Muscle layer of colon (tissue), 2 donors: ENCODE measurements around the gene RBM22.

Experiments used
- H3K27ac ChIP-seq: one replicate; pipeline ENCODE4 v1.7.0; 2013; ENCODE audit warnings: low read depth, mild to moderate bottlenecking, low read length, moderate library complexity
- H3K27me3 ChIP-seq, 2 donors: one replicate each; pipeline ENCODE4 v1.7.0; 2013; ENCODE audit warnings: low read length in 2 of 2, mild to moderate bottlenecking in 2 of 2; ENCODE audit not compliant: insufficient read depth in 2 of 2, control insufficient read depth in 1 of 2
- H3K36me3 ChIP-seq: one replicate; pipeline ENCODE4 v1.7.0; 2013; ENCODE audit warnings: mild to moderate bottlenecking, low read length; ENCODE audit not compliant: insufficient read depth
- H3K4me1 ChIP-seq: one replicate; pipeline ENCODE4 v1.7.0; 2013; ENCODE audit warnings: mild to moderate bottlenecking, low read length; ENCODE audit not compliant: insufficient read depth
- H3K4me3 ChIP-seq, 2 donors: one replicate each; pipeline ENCODE4 v1.7.0; 2013; ENCODE audit warnings: low read length in 2 of 2, low read depth in 1 of 2, mild to moderate bottlenecking in 1 of 2, moderate library complexity in 1 of 2
- H3K9ac ChIP-seq: one replicate; pipeline ENCODE4 v1.7.0; 2013; ENCODE audit warnings: low read length
- H3K9me3 ChIP-seq: one replicate; pipeline ENCODE4 v1.7.0; 2013; ENCODE audit warnings: mild to moderate bottlenecking, low read length
- donor health status: abdominal sarcoma.
- donor health status: Adenocarcinoma of cecum.

The RBM22 gene

GRCh38 chr5:150706776-150707390 lies 6.0 kb upstream of the RBM22 start:
- Histone ChIP-seq H3K4me1 (no peaks in the 10 kb centered on the region), H3K4me3 (no peak overlapping the region), H3K36me3 (peaks cover 29% of the 10 kb centered on the region), H3K9me3 (no peaks in the 10 kb centered on the region), H3K27ac (no peak overlapping the region), H3K27me3 (no peaks in the 10 kb centered on the region), H3K9ac (no peak overlapping the region)

- Histone ChIP-seq H3K36me3 (peaks cover under 1% of the 10 kb centered on the region), H3K9ac (no peak overlapping the region), H3K4me1 (peaks cover 13% of the 10 kb centered on the region), H3K27me3 (no peaks in the 10 kb centered on the region), H3K4me3 (no peak overlapping the region), H3K27ac (no peak overlapping the region), H3K9me3 (no peaks in the 10 kb centered on the region)
Observed at GRCh38 chr5:150703762-150704161, 2.9 kb upstream of the RBM22 start.

GRCh38 chr5:150700246-150700593 lies 642 bp downstream of the RBM22 start:
- Histone ChIP-seq H3K4me1 (peaks cover 13% of the 10 kb centered on the region), H3K9ac (peak overlapping the region; percentile 51), H3K9me3 (no peaks in the 10 kb centered on the region), H3K4me3 (peak overlapping the region; percentile 65 to 78), H3K27me3 (no peaks in the 10 kb centered on the region), H3K36me3 (peaks cover 33% of the 10 kb centered on the region), H3K27ac (peak overlapping the region; percentile 98)

GRCh38 chr5:150694612-150695011 lies 6.2 kb downstream of the RBM22 start:
- Histone ChIP-seq H3K9me3 (no peaks in the 10 kb centered on the region), H3K27me3 (no peaks in the 10 kb centered on the region), H3K27ac (no peak overlapping the region), H3K9ac (no peak overlapping the region), H3K4me3 (no peak overlapping the region), H3K4me1 (peaks cover 8% of the 10 kb centered on the region), H3K36me3 (peaks cover 71% of the 10 kb centered on the region)

GRCh38 chr5:150692276-150692675 lies 8.6 kb downstream of the RBM22 start:
- Histone ChIP-seq H3K36me3 (peaks cover 58% of the 10 kb centered on the region), H3K27me3 (no peaks in the 10 kb centered on the region), H3K9ac (no peak overlapping the region), H3K9me3 (no peaks in the 10 kb centered on the region), H3K4me1 (no peaks in the 10 kb centered on the region), H3K27ac (no peak overlapping the region), H3K4me3 (no peak overlapping the region)

GRCh38 chr5:150690760-150691159 lies 10.1 kb downstream of the RBM22 start:
- no peaks in the 10 kb centered on the region for H3K9me3 ChIP-seq
- H3K36me3 ChIP-seq = peaks cover 43% of the 10 kb centered on the region
- H3K9ac ChIP-seq = no peak overlapping the region
- no peak overlapping the region for H3K27ac ChIP-seq
- no peaks in the 10 kb centered on the region for H3K27me3 ChIP-seq
- no peaks in the 10 kb centered on the region for H3K4me1 ChIP-seq
- no peak overlapping the region for H3K4me3 ChIP-seq

GRCh38 chr5:150689120-150689519 lies 11.7 kb downstream of the RBM22 start:
- Histone ChIP-seq H3K4me1 (no peaks in the 10 kb centered on the region), H3K36me3 (peaks cover 27% of the 10 kb centered on the region), H3K9me3 (no peaks in the 10 kb centered on the region), H3K9ac (no peak overlapping the region), H3K27ac (no peak overlapping the region), H3K4me3 (no peak overlapping the region), H3K27me3 (no peaks in the 10 kb centered on the region)

- Histone ChIP-seq H3K9ac (no peak overlapping the region), H3K4me1 (peaks cover 4% of the 10 kb centered on the region), H3K36me3 (no peaks in the 10 kb centered on the region), H3K27ac (no peak overlapping the region), H3K9me3 (no peaks in the 10 kb centered on the region), H3K4me3 (no peak overlapping the region), H3K27me3 (peaks cover 0 to 13% of the 10 kb centered on the region in 2 donors)
Observed at GRCh38 chr5:150676578-150676977, 24.3 kb downstream of the RBM22 start.

- no peaks in the 10 kb centered on the region for H3K36me3 ChIP-seq
- no peaks in the 10 kb centered on the region for H3K9me3 ChIP-seq
- H3K4me1 ChIP-seq = peaks cover 8% of the 10 kb centered on the region
- no peak overlapping the region for H3K4me3 ChIP-seq
- H3K27me3 ChIP-seq = peaks cover 6 to 20% of the 10 kb centered on the region in 2 donors
- no peak overlapping the region for H3K27ac ChIP-seq
- no peak overlapping the region for H3K9ac ChIP-seq
Observed at GRCh38 chr5:150675069-150675468, 25.8 kb downstream of the RBM22 start.

- peaks cover 8% of the 10 kb centered on the region for H3K4me1 ChIP-seq
- no peak overlapping the region for H3K27ac ChIP-seq
- H3K9me3 ChIP-seq = no peaks in the 10 kb centered on the region
- no peaks in the 10 kb centered on the region for H3K36me3 ChIP-seq
- no peak overlapping the region for H3K4me3 ChIP-seq
- H3K27me3 ChIP-seq = peaks cover 6 to 20% of the 10 kb centered on the region in 2 donors
- H3K9ac ChIP-seq = no peak overlapping the region
Observed at GRCh38 chr5:150674341-150674821, 26.5 kb downstream of the RBM22 start.

- Histone ChIP-seq H3K27me3 (peaks cover 6 to 20% of the 10 kb centered on the region in 2 donors), H3K9ac (no peak overlapping the region), H3K27ac (no peak overlapping the region), H3K4me1 (peaks cover 8% of the 10 kb centered on the region), H3K36me3 (no peaks in the 10 kb centered on the region), H3K4me3 (peak overlapping the region in 1 of 2 donors; percentile 60), H3K9me3 (no peaks in the 10 kb centered on the region)
Observed at GRCh38 chr5:150672884-150673275, 28.0 kb downstream of the RBM22 start.

GRCh38 chr5:150672237-150672883 lies 28.5 kb downstream of the RBM22 start:
- Histone ChIP-seq H3K27me3 (peaks cover 6 to 20% of the 10 kb centered on the region in 2 donors), H3K27ac (no peak overlapping the region), H3K9me3 (no peaks in the 10 kb centered on the region), H3K4me3 (peak overlapping the region; percentile 58 to 60), H3K9ac (no peak overlapping the region), H3K36me3 (no peaks in the 10 kb centered on the region), H3K4me1 (peaks cover 8% of the 10 kb centered on the region)
